ENCODE results near the gene CMTM2.
A peak's percentile ranks its signal among the peaks of the same experiment; 100 is the strongest.
"Not testable (repeated sequence)": the region's sequence is repeated elsewhere in the genome, so short reads cannot be mapped to it uniquely, and the experiment has no call there.

CMTM2 gene

DNA sequence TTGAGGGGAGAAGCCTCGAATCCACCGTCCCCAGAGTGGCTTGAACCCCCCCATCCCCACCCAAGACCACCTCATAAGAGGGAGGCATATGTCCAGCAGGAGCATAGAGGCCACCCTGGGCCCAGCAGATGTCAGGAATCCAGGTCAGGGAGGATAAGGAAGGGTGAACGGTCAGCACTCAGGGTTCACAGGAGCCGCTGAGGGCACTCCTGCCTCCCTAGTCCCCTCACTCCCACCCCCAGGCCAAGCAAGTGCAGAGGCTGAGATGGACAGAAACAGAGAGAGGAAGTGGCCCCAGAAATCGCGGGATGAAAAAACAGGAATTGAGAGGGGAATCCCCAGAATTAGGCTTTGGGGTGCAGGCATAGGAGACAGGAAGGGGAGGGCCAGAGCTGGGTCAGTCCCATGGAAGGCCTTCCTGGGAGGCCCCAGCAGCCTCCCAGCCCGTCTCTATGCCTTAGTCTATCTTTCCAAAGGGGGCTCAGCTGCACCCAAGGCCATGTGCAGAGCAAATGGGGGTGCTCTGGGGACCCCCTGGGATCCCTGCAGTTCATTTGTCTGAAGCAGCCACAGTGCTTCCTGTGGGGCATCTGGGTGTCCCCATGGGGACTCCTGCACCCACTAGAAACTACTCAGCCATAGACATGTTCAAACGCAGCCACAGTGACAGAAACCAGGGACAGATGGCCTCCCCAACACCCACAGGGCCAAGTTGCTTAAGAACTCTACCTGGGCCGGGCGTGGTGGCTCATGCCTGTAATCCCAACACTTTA is 26.9 kb downstream of the CMTM2 start:
- DNase-seq (ENCODE audit: low spot score) = no peak

DNA sequence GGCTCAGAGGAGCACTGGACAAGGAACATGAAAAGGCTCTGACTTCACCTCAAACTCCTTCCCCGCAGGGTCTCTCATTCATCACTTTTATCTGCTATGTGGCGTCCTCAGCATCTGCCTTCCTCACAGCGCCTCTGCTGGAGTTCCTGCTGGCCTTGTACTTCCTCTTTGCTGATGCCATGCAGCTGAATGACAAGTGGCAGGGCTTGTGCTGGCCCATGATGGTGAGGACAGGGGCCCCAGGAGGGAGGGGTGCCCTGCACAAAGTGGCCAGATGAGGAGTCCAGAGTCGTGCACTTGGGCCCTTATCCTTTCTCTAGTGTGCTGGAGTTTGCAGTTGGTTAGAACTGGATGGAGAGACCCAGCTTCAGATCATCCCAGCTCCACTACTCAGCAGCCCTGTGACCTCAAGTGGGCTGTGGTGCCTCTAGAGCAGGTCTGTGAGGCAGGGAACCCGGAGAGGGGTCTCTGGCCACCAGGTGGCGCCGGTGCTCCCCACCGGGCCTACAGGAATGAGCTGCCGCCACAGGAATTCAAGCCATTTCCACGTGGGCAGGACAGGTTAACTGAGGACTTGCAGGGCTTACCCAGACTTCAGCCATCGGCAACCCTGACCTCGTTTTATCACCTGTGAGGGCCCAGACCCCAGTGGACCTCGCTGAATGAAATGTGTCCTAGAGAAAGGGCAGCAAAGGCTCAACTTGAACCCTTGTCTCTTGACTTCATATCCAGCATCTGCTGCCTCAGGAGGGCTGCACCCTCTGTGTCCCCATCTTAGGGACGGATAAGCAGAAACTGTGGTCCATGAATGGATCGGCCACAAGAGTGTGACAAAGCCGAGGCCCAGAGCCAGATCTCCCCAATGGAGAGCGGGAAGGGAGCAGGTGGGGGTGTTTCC is 29.2 kb downstream of the CMTM2 start:
- DNase-seq (ENCODE audit: low spot score) = peak; percentile 61

DNA sequence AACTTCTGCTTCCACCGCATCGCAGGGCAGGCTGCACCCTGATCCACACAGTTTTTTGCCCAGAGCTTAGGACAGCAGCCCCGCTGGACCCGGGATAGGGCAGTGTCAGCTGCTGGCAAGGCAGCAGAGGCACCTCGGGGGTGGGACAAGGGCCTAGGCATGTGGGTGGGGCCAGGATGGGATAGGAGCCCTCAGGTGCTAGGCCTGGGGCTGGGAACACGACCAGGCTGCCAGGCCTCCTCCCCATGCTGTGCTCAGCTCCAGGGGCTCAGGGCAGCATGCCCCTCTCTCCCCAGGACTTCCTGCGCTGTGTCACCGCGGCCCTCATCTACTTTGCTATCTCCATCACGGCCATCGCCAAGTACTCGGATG is 29.9 kb downstream of the CMTM2 start:
- DNase-seq (ENCODE audit: low spot score) = no peak

DNA sequence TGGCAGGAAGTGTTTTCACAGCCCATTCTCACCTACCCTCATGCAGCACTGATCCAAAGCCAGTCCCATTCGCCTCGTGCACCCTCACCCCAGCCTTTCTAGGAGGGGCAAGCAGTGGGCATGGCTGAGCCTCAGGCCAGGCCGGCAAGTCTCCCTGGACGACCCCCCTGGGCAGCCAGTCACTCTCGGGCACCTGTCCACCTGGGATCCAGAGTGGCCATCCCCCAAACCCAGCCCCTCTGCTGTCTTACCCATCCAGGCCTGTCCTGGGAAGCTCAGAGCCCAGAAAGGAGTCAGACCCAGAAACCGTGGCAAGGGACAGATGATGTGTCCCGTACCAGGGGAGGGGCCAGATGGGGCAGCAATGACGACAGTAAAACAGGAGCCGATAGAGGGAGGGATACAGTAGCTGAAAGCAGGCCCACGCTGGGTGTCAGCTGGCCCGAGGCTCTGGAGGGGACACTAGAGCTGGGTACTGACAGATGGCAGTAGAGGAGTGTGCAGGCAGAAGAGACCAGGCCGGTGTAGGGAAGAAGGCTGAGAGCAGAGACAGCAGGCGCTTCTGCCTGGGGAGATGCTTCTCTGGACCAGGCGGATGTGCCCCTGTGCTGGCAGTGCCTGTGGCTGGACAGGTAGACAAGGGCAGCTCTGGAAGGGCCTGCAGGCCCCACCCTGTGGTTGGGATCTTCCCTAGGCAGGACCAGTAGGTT is 31.0 kb downstream of the CMTM2 start:
- DNase-seq (ENCODE audit: low spot score) = no peak

DNA sequence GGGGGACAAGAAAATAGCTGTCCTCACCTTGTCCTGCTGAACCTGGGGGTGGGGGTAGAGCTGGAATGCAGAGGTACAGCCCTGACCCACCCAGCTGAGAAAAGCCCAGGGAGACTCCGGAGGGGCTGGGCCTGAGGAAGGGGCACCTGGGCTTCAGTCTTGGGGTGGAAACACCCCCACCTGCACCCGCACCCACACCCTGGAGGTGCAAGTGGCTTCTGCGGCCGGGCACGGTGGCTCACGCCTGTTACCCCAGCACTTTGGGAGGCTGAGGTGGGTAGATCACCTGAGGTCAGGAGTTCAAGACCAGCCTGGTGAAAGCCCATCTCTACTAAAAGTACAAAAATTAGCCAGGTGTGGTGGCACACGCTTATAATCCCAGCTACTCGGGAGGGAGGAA is 32.6 kb downstream of the CMTM2 start:
- not testable (repeated sequence) for DNase-seq (ENCODE audit: low spot score)

DNA sequence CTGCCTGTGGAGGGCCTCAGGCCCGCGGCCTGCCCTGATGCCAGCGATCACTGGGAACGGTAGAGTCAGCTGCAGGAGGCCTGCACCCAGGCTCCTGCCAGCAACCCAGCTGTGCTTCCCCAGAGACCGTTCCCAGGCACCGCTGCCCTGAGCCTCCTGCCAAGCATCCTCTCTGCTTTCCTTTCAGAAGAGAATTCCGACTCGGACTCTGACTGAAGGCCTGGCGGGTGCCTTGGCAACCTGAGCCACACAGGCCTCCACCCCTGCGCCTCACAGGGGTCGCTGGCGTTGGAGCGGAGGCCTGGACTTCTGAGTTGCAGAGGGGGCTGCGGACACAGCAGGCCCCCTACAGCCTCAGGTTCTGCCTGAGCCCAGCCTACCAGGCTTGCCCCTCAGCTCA is 33.2 kb downstream of the CMTM2 start:
- no peak for DNase-seq (ENCODE audit: low spot score)

DNA sequence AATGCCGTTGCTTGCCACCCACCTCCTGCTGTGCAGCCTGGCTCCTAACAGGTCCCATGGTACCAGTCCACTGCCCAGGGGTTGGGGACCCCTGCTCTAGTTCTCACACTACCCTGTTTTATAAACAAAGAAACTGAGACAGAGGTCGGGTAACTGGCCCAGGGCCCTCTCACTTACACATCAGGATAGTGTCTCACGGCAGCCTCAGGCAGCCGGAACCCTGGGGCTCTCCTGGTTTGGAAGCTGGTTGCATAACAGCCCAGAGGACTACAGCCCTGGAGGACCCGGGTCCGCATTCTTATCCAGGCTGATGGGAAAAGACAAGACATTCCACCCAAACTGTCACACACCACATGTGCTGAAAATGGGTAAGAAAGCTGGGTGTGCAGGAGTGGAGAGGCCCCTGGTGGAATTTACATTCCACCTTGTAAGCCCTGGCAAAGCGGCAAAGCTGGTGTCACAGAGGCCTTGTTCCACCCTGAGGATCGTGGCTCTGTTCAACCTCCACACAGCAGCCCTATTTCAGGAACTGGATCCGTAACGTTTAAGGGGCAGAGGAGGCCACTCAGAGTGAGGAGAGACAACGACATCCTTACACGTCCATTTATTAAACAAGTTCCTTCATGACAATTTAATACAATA is 35.0 kb downstream of the CMTM2 start:
- DNase-seq (ENCODE audit: low spot score) = no peak

DNA sequence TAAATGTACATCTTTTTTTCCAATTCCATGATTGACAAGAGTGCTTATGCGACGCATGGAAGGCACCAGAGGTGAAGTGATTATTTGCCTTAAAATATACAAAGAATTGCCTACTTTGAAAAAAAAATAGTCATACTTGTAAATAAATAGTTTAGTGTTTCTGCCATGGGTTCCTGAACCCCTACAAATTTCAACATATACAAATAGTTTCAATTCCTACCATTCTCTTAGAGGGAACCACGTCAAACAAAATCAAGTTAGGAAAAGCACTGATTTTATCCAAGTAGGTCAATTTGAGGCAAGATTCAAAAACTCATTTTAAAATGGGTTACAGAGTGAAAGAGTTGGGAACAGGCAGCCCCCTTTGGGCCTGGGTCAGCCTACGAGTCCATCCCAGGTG is 36.9 kb downstream of the CMTM2 start:
- no peak for DNase-seq (ENCODE audit: low spot score)

DNA sequence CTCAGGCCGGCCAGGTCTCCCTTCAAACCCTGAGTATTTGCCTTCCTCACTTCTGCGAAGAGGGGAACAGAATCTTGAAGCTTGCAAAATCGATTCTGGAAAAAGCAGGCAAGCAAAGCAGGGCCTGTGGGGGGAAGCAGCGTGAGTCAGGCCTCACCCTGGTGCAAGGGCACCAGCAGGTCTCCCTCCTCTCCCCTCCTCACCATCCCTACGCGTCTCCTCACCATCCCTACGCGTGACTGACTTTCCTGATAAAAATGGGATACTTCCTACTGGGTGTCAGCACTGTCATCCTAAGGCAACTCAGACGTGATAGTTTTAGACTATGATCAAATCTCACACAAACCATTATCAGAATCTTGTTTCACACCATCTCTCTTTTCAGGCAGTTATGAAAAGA is 37.3 kb downstream of the CMTM2 start:
- DNase-seq (ENCODE audit: low spot score) = no peak

DNA sequence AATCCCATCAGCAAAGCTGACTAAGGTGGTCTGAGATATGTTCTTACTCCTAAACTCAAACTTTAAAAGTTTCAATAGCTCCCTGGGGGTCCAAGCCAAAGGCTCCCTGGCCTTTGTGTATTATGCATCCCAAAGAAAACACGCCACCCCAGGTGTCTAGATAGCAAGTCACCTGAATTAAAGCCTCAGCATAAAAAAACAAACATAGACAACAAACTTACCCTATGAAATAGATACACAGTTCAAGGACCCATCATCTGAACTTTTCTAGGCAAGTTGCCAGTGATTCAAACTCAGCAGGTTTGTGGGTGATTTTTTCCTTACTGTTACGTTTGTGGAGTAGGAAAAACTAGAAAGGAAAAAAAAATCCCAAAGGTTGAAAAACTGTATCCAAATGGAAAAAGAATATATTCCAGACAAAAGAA is 37.8 kb downstream of the CMTM2 start:
- DNase-seq (ENCODE audit: low spot score) = no peak

DNA sequence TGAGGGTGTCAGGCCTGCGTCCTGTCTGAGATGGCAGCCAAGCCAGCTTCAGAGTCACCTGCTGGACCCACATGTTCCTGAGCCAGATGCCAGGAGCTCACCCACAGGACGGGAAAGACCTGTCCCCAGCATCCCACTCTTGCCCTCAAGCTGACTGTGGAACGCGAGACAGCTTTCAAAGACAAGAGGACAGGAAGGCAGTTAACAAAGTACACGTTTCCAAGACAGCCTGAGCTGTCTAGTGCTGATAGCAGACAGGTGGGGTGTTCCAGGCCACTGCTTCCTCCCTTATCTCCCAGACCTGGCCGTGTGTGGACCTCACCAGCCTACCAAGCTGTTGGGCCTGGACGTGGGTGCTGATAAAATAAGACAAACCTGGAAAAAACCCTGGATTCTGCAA is 38.5 kb downstream of the CMTM2 start:
- DNase-seq (ENCODE audit: low spot score) = no peak

DNA sequence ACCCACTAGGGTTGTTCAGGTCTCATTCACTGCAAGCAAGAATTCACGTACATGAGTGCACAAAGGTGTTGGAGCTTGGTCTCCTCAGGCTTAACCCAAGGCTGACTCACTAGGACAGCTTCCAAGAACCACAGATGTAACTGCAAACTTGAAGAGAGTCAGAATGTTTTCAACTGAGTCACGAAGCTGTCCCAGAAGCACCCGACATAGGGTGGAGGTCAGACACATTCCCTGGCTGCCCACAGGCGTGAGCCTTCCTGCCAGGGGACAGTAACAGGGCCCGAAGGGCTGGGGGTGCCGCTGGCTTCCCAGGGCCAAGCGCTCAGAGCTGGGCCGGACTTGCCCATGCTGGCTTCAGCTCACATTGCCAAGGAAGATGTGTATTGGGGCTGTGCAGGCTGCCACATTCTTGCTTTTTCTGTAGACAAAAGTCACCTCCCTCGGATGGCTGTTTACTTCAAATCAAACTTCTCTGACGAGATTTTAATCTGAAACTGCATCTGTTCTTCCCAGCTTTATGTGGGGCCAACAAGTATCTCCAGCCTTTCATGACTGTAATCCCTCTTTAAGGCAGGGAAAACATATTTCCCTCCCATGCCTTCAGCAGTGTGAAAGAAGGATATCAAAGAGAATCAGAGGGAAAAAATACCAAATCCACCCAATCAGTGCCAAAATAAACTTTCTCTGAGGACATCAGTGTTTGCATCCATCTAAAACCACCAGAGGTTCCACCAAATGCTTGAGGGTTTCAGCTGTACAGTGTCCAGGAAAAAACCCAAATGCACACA is 39.5 kb downstream of the CMTM2 start:
- no peak for DNase-seq (ENCODE audit: low spot score)

DNA sequence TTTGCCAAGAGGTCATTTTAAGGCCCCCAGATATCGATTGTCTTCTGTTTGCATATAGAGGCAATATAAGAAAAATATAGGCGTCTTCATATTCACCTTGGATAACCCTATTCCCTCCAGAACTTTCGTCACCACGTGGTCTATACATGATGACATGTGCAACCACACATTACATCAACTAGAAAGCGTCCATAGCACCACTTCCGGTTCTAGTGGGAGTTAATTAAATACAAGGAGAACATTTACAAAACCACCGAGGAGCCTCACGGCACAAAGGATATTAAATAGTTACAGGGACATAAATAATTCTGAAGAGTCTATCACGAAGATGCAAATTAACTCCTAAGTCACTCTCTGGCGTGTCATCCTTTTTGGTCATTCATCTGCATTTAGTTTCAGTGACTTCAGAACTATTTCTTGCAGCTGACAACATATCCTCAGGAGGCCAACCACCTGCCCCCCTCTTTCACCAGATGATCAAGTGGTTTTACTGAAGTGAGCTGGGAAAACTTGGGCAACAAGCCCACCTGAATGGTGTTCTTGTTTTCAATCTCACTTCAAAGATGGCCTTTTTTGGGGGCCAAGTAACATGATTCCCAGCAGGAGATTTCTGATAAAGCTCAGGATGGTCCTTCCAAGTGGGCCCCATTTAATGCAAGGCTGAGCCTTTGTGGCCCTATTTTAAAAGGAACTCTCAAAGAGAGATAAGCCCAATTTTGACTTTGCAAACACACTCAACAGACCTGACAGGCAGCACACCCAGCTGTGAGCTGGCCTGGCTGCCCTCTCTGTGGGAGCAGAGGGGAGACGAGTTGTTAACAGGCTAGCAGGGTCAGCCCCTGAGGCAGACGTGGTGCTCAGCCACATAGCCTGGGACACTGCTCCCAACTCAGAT is 40.5 kb downstream of the CMTM2 start:
- no peak for DNase-seq (ENCODE audit: low spot score)

DNA sequence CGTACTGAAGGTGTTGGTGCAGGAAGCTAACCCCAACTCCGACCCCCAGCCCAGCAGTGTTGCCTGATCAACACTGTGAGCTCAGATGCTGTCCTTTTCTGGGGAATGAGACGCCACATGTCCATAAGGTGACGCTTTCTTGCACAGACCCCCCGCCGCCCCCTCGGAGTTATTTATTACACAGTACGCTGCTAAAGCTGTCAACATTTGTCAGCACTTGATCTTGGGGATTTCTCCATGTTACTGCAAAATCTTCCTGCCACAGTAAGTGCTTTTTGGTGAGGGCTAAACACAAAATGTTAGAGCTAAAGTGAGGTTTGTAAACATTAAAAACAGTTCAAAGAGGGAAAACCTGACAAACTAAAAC is 41.1 kb downstream of the CMTM2 start:
- DNase-seq (ENCODE audit: low spot score) = no peak

DNA sequence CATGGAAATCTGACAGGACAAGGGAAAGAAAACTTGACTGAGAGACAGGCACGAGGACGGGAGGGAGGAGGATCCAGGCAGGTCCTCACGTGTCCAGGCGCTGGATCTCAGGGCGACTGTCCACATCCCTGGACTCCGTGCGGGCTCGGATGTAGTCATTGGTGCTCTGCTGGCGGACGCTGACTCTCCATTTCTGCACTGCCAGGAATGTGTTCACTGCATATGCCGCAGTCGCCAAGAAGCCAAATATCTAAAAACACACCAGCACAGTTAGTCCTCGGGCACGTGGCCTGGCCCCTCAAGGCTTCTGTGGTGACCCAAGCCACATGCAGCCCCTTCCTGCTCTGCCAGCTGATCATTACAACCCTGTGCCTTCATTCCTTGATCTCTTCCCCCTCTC is 42.7 kb downstream of the CMTM2 start:
- DNase-seq (ENCODE audit: low spot score) = no peak

DNA sequence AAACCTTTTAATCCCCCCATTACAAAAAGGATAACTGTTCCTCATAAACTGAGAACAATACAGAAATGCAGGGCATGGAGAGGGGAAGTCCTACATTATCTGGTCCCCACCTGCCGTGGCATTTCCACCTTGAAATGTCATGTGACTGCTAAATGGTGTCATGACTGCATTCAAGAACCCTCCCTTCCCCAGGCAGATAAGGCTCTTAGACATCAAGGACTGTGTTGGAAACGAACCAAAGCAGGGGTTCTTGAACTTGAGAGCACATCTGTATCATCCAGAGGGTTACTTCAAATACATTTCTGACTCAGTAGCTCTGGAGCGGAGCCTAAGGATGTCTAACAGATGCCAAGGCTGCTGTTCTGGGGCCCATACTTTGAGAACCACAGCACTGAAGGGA is 43.6 kb downstream of the CMTM2 start:
- DNase-seq (ENCODE audit: low spot score) = no peak

DNA sequence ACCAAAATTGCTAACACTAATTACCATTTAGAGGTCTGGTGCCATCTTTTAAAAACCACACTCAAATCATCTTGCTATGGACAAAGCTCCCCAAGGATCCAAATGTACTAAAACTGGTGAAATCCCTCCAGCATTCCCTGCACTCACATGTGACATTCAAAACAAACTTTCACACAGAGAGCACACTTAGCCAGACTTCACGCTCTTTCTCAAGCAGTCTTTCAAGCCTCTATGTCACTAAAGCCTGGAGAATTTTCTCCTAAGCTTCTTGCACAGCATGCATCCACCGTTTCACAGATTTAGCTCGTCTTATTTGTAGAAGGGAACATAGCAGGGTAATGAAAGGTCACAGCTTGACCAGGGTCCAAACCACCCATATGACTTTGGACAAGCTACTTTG is 44.5 kb downstream of the CMTM2 start:
- DNase-seq (ENCODE audit: low spot score) = no peak

DNA sequence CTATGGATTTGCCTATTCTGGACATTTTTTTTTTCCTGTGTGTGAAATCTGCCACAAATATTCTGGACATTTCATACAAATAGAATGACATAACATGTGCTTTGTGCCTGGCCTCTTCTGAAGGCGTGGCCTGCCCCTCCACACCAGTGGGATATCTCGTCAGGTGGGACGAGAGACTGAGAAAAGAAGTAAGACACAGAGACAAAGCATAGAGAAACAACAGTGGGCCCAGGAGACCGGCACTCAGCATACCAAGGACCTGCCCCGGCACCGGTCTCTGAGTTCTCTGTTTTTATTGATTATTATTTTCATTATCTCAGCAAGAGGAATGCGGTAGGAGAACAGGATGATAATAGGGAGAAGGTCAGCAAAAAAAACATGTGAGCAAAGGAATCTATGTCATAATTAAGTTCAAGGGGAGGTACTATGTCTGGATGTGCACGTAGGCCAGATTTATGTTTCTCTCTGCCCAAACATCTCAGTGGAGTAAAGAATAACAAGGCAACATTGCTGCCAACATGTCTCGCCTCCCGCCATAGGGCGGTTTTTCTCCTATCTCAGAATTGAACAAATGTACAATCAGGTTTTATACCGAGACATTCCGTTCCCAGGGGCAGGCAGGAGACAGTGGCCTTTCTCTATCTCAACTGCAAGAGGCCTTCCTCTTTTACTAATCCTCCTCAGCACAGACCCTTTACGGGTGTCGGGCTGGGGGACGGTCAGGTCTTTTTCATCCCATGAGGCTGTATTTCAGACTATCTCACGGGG is 48.5 kb downstream of the CMTM2 start:
- not testable (repeated sequence) for DNase-seq (ENCODE audit: low spot score)

DNA sequence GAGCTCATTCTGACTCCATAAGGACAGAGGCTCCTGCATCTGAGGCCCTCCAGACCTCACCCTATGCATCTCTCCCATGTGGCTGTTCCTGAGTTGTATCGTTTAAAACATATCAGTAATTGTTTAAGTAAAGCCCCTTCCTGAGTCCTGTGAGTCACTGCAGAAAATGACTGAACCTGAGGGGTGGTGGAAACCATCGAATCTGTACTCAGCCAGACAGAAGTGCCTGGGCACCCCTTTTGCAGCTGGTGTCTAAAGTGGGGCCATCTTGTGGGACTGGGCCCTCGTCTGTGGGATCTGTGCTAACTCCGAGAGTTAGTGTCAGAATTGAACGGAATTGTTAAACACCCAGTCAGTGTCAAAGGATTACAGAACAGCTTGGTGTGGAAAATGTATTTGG is 50.6 kb downstream of the CMTM2 start:
- DNase-seq (ENCODE audit: low spot score) = no peak

All from globus pallidus (tissue), 1 donor.